K562 (cell line): ENCODE measurements around the gene ITGA11. TPM values are rescaled to one million over a fixed set of nuclear protein-coding genes. Genes with fewer than 3 reads are reported as not detected.

ENCODE experiments used
- ATAC-seq: fragments of 200-7000 bp; cut with Tn5 transposase; 3 replicates; pipeline ENCODE4 v1.9.1; 2020; ENCODE audit warnings: moderate library complexity
- BruUV-seq: library from RNA; stranded (reverse); fragments of 400-500 nt; replicated peaks from 2 replicates; lab custom pipeline; 2021; lab: Mats Ljungman, UMichigan
- CTCF ChIA-PET: fragments of 300-600 bp; formaldehyde crosslinking; extraction: SDS; loops from one replicate; lab custom pipeline; 2021; ENCODE audit warnings: low intra/inter-chr PET ratio; lab: Yijun Ruan, JAX
- POLR2A ChIA-PET: fragments of 300-600, 350-650 bp; sonication (Branson Sonifier 250); formaldehyde crosslinking; extraction: SDS; loops from one replicate; lab custom pipeline; 2021; ENCODE audit warnings: antibody characterized with exemption, inconsistent platforms; lab: Yijun Ruan, JAX
- DNase-seq, 4 experiments: peaks; one replicate each; pipeline versions ENCODE4 v3.0.0 to v3.0.0-alpha.2; 2011 to 2018; ENCODE audit warnings: low spot score in 3 of 4, mixed read lengths in 3 of 4; ENCODE audit errors: extremely low read depth in 1 of 4
- FAIRE-seq: peaks from 2 replicates; lab custom pipeline; 2011; peaks lifted over from hg19 to GRCh38; lab: Jason Lieb, UNC
- H2AFZ ChIP-seq: 2 replicates; pipeline ENCODE4 v1.6.0; 2011; ENCODE audit warnings: low read depth, low read length, control low read depth, inconsistent platforms
- H3K27ac ChIP-seq: fragments of 200-600 bp; 3 replicates; pipeline ENCODE4 v1.8.0; 2011; ENCODE audit warnings: low read depth, mild to moderate bottlenecking, control low read depth, inconsistent platforms, low read length, moderate library complexity, mixed read lengths; ENCODE audit errors: extremely low read depth
- H3K27me3 ChIP-seq, 2 experiments: fragments of 300-600 bp in 1 of 2; 2 replicates in 1 of 2; 3 replicates in 1 of 2; pipeline versions ENCODE4 v1.6.0 to v1.8.0; 2011; ENCODE audit warnings: inconsistent platforms in 2 of 2, low read length in 2 of 2, mild to moderate bottlenecking in 1 of 2, mixed read lengths in 1 of 2, moderate library complexity in 1 of 2; ENCODE audit not compliant: control insufficient read depth in 2 of 2, insufficient read depth in 2 of 2
- H3K36me3 ChIP-seq: fragments of 300-600 bp; 3 replicates; pipeline ENCODE4 v1.8.0; 2011; ENCODE audit warnings: mild to moderate bottlenecking, low read length, inconsistent platforms; ENCODE audit not compliant: control insufficient read depth, insufficient read depth
- H3K4me1 ChIP-seq, 2 experiments: fragments of 200-600 bp in 1 of 2; replicated peaks in 1 of 2; 2 replicates in 1 of 2; 3 replicates in 1 of 2; pipeline versions ENCODE4 v1.5.1 to v1.8.0; 2011; ENCODE audit warnings: inconsistent platforms in 2 of 2, low read length in 2 of 2, mild to moderate bottlenecking in 1 of 2, mixed read lengths in 1 of 2, moderate library complexity in 1 of 2; ENCODE audit not compliant: control insufficient read depth in 2 of 2, insufficient read depth in 2 of 2
- H3K4me2 ChIP-seq: 2 replicates; pipeline ENCODE4 v1.6.1; 2011; ENCODE audit warnings: low read length, control low read depth, inconsistent platforms, mixed read lengths; ENCODE audit not compliant: insufficient read depth
- H3K4me3 ChIP-seq: fragments of 200-600 bp; sonication (generic), shearing (Covaris generic); 2 replicates; pipeline ENCODE4 v1.5.1; 2016; ENCODE audit warnings: control low read depth, inconsistent platforms
- H3K79me2 ChIP-seq: fragments of 200-600 bp; 3 replicates; pipeline ENCODE4 v1.8.0; 2011; ENCODE audit warnings: low read length, inconsistent platforms; ENCODE audit not compliant: control insufficient read depth, insufficient read depth
- H3K9ac ChIP-seq, 2 experiments: 2 replicates each; pipeline versions ENCODE4 v1.6.0 to v1.6.1; 2011; ENCODE audit warnings: low read depth in 2 of 2, low read length in 2 of 2, control low read depth in 1 of 2, inconsistent platforms in 1 of 2, mild to moderate bottlenecking in 1 of 2, mixed read lengths in 1 of 2; ENCODE audit not compliant: insufficient read depth in 1 of 2
- H3K9me1 ChIP-seq: one replicate; pipeline ENCODE4 v1.6.0; 2011; ENCODE audit warnings: inconsistent platforms, mild to moderate bottlenecking, low read length, moderate library complexity; ENCODE audit not compliant: control insufficient read depth, insufficient read depth
- H3K9me3 ChIP-seq: replicated peaks from 2 replicates; pipeline ENCODE4 v1.5.1; 2011; ENCODE audit warnings: low read depth, low read length, inconsistent platforms; ENCODE audit not compliant: control insufficient read depth, insufficient read depth
- H4K20me1 ChIP-seq: replicated peaks from 2 replicates; pipeline ENCODE4 v1.6.1; 2011; ENCODE audit warnings: low read length, inconsistent platforms, mixed read lengths; ENCODE audit not compliant: control insufficient read depth, insufficient read depth
- ARID3A ChIP-seq: IDR thresholded peaks from 2 replicates; pipeline ENCODE4 v1.6.1; 2012; ENCODE audit warnings: low read depth, low read length, improper control_type of control experiment, borderline replicate concordance
- CHD4 ChIP-seq: fragments of 200-600 bp; sonication (generic); IDR thresholded peaks from 3 replicates; pipeline ENCODE4 v1.6.1; 2012; ENCODE audit warnings: low read depth, mild to moderate bottlenecking, mixed read lengths, low read length, inconsistent platforms; ENCODE audit not compliant: insufficient read depth, insufficient replicate concordance, poor library complexity, severe bottlenecking
- ESRRB ChIP-seq: fragments of 250-450 bp; sonication (Bioruptor Pico); IDR thresholded peaks from 2 replicates; pipeline ENCODE4 v1.5.0; 2020; ENCODE audit warnings: mild to moderate bottlenecking, moderate library complexity, borderline replicate concordance
- ETV6 ChIP-seq, 3 experiments: fragments of 150-350 bp in 1 of 3; sonication (generic) in 1 of 3; formaldehyde crosslinking in 1 of 3; IDR thresholded peaks; 2 replicates each; pipeline versions ENCODE4 v1.6.1 to v1.8.0; 2014 to 2022; ENCODE audit warnings: borderline replicate concordance in 2 of 3, low read depth in 2 of 3, antibody characterized with exemption in 1 of 3, low read length in 1 of 3, mild to moderate bottlenecking in 1 of 3, missing genetic modification reagents in 1 of 3
- MXD1 ChIP-seq: fragments of 250-450 bp; sonication (Bioruptor Pico); IDR thresholded peaks from 2 replicates; pipeline ENCODE4 v1.8.0; 2021; ENCODE audit warnings: borderline replicate concordance, mild to moderate bottlenecking, moderate library complexity; ENCODE audit not compliant: poor library complexity, severe bottlenecking
- NFIC ChIP-seq: fragments of 450-650 bp; IDR thresholded peaks from 2 replicates; pipeline ENCODE4 v1.6.1; 2017; ENCODE audit warnings: mild to moderate bottlenecking, inconsistent platforms
- SIN3B ChIP-seq: fragments of 450-650 bp; IDR thresholded peaks from 2 replicates; pipeline ENCODE4 v1.6.1; 2017; ENCODE audit warnings: low read depth, mild to moderate bottlenecking, moderate library complexity
- ZBTB5 ChIP-seq: fragments of 450-650 bp; IDR thresholded peaks from 2 replicates; pipeline ENCODE4 v1.6.1; 2017; ENCODE audit warnings: antibody characterized with exemption
- ZNF121 ChIP-seq: sonication (generic); formaldehyde crosslinking; conservative IDR thresholded peaks from 2 replicates; pipeline ENCODE4 v1.8.0; 2022; ENCODE audit warnings: missing genetic modification reagents
- ZNF586 ChIP-seq: fragments of 450-650 bp; formaldehyde crosslinking; conservative IDR thresholded peaks from 2 replicates; pipeline ENCODE4 v1.4.0; 2020; ENCODE audit warnings: mild to moderate bottlenecking, moderate library complexity
- ZNF639 ChIP-seq, 2 experiments: fragments of 200-800 bp in 1 of 2; sonication (Bioruptor generic) in 1 of 2; sonication (generic) in 1 of 2; formaldehyde crosslinking in 1 of 2; IDR thresholded peaks in 1 of 2; conservative IDR thresholded peaks in 1 of 2; 2 replicates each; pipeline versions ENCODE4 v1.5.0 to v1.6.1; 2016 to 2020; ENCODE audit warnings: missing compliant biosample characterization in 1 of 2, missing genetic modification characterization in 1 of 2, missing genetic modification reagents in 1 of 2
- WGBS: fragments of 100-300 bp; shearing (Covaris generic); methylation state at CpG from one replicate; pipeline ENCODE4 v1.1.6; 2016; ENCODE audit warnings: low coverage, mixed read lengths; ENCODE audit not compliant: insufficient coverage; ENCODE audit errors: missing lambda C conversion rate; 5-methylcytosine and 5-hydroxymethylcytosine counted together
- in situ Hi-C: fragments of 300-500 bp; cut with MboI; formaldehyde crosslinking; loops from 4 replicates; pipeline ENCODE4 v1.15.0; 2018; ENCODE audit warnings: inconsistent platforms, mixed read lengths
- intact Hi-C: fragments of 100-400 bp; cut with micrococcal nuclease; formaldehyde crosslinking; loops from 2 replicates; pipeline ENCODE4 v1.14.2; 2022
- polyA plus RNA-seq, 8 experiments: library from polyadenylated mRNA; depleted of rRNA in 4 of 8; stranded (reverse) in 5 of 8; unstranded in 3 of 8; fragments of >200 nt; fragmentation: Nextera tagmentation in 2 of 8; fragmentation: Illumina TruSeq in 1 of 8; extraction: Ambion mirVana in 2 of 8; extraction: Trizol in 1 of 8; gene quantifications; 2 replicates each; pipeline versions ENCODE4 v1.2.1 to v1.2.3, GENCODE V29; 2011 to 2014; ENCODE audit warnings: inconsistent platforms in 1 of 8, missing spikeins in 1 of 8
- total RNA-seq, 7 experiments: library from RNA; depleted of rRNA in 6 of 7; stranded (reverse); fragments of >200 nt in 6 of 7; fragmentation: Illumina TruSeq in 2 of 7; extraction: Trizol in 2 of 7; gene quantifications; 2 replicates each; pipeline versions ENCODE4 v1.2.1 to v1.2.3, GENCODE V29; 2011 to 2021; ENCODE audit warnings: low replicate concordance in 1 of 7
- TF ChIP-seq, protein P1 (sequence below): sonication (generic); formaldehyde crosslinking; IDR thresholded peaks from 2 replicates; pipeline ENCODE4 v1.5.0; 2020; ENCODE audit warnings: missing genetic modification reagents

Gene ITGA11
- total and polyA plus RNA-seq, 9 of the 15 experiments (the other 6 are each of a cell fraction or from before 2014, with no cell fraction given): 0.01 TPM; not detected in 8

DNA sequence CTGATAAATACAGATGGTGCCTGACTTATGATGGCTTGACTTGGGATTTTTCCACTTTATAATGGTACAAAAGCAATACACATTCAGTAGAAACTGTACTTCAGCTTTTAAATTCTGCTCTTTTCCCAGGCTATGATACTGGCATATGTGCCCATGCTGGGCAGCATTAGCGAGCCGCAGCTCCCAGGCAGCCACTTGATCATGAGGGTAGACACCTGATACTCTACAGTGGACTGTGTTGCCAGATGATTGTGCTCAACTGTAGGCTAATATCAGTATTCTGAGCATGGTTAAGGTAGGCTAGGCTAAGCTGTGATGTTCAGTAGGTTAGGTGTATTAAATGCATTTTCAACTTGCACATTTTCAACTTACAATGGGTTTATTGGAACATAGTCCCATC lies 172.1 kb downstream of the ITGA11 start (continued):
- TF ChIP-seq ZNF639 (CRISPR knock-in tag; conservative IDR thresholded peaks at IDR 0.05 in 1 of 2, IDR thresholded peaks at IDR 0.05 in 1 of 2): no peak

GRCh38 chr15:68258692-68259091 lies 173.3 kb downstream of the ITGA11 start:
- Histone ChIP-seq H2AFZ (no peak overlapping the region), H3K4me3 (no peak overlapping the region), H3K4me1 (peaks cover 0 to 11% of the 10 kb centered on the region in 2 experiments; a peak in 2 of 5 replicates), H3K9me1 (no peaks in the 10 kb centered on the region), H3K9ac (no peak overlapping the region), H4K20me1 (no peaks in the 10 kb centered on the region), H3K79me2 (no peaks in the 10 kb centered on the region), H3K27ac (no peak overlapping the region), H3K9me3 (no peaks in the 10 kb centered on the region; the same call in 1 of the 2 replicates), H3K36me3 (no peaks in the 10 kb centered on the region), H3K27me3 (peaks cover 30 to 44% of the 10 kb centered on the region in 2 experiments), H3K4me2 (no peak overlapping the region)
- no TSS peak for BruUV-seq
- WGBS: 2% methylated on average over 3 of the region's 4 CpGs
- ChIA-PET CTCF (no interaction called here), POLR2A (interaction anchor here (1.5 kb wide), 1 partner anchor 19 kb away, joined by 4 read pairs; the partner anchor contains the start of gene FEM1B)
- in situ Hi-C loops (no loop called here), intact Hi-C loops (no loop called here)
- no peak for ATAC-seq
- DNase-seq: no peak
- FAIRE-seq: no peak
- TF ChIP-seq CHD4 (no peak), ARID3A (no peak), ETV6 (IDR thresholded peaks at IDR 0.05; ENCODE audit: borderline replicate concordance in 1 of 2, low read depth in 2 of 2, low read length in 1 of 2) (no peak), ETV6 (CRISPR knock-in tag; IDR thresholded peaks at IDR 0.05; ENCODE audit: borderline replicate concordance) (no peak), ZNF586 (CRISPR knock-in tag) (no peak), ZNF121 (no peak), ESRRB (CRISPR knock-in tag) (no peak), NFIC (no peak), SIN3B (no peak), MXD1 (no peak), ZBTB5 (no peak)
- TF ChIP-seq, protein P1, sequence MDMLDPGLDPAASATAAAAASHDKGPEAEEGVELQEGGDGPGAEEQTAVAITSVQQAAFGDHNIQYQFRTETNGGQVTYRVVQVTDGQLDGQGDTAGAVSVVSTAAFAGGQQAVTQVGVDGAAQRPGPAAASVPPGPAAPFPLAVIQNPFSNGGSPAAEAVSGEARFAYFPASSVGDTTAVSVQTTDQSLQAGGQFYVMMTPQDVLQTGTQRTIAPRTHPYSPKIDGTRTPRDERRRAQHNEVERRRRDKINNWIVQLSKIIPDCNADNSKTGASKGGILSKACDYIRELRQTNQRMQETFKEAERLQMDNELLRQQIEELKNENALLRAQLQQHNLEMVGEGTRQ: no peak
